GM19238 (cell line): Measurements from ENCODE around the gene LRRC51.

Source experiments
- DNase-seq: peaks from one replicate; pipeline ENCODE4 v3.0.0; 2011; ENCODE audit warnings: low spot score; ENCODE audit not compliant: insufficient read length

LRRC51 gene

GRCh38 chr11:72080326-72081183 lies at the start of gene LRRC51, which contains the start of gene NUMA1:
TSS of gene LRRC51 (plus strand) at chr11:72080850. CDS start at chr11:72089084, 8,234 bp downstream.
TSS of gene NUMA1 (minus strand) at chr11:72080542. CDS start at chr11:72035943, 44,599 bp downstream.
- peak; percentile 80 for DNase-seq

GRCh38 chr11:72036687-72037086 lies 44.0 kb upstream of the LRRC51 start:
- DNase-seq = no peak

- DNase-seq = no peak
Measured at GRCh38 chr11:72037554-72038311, 42.9 kb upstream of the LRRC51 start.

GRCh38 chr11:72038491-72038890 lies 42.2 kb upstream of the LRRC51 start:
- DNase-seq = no peak

GRCh38 chr11:72039031-72039855 lies 41.4 kb upstream of the LRRC51 start:
- DNase-seq = no peak

GRCh38 chr11:72039856-72040401 lies 40.7 kb upstream of the LRRC51 start:
- DNase-seq = no peak

- peak; percentile 39 for DNase-seq
Measured at GRCh38 chr11:72040491-72041363, 39.9 kb upstream of the LRRC51 start.

- no peak for DNase-seq
Measured at GRCh38 chr11:72041364-72042063, 39.1 kb upstream of the LRRC51 start.

- no peak for DNase-seq
Measured at GRCh38 chr11:72042064-72042745, 38.4 kb upstream of the LRRC51 start.

- no peak for DNase-seq
Measured at GRCh38 chr11:72045849-72046248, 34.8 kb upstream of the LRRC51 start.

- DNase-seq = no peak
Measured at GRCh38 chr11:72048766-72049460, 31.7 kb upstream of the LRRC51 start.

- DNase-seq = no peak
Measured at GRCh38 chr11:72058416-72059034, 22.1 kb upstream of the LRRC51 start.

GRCh38 chr11:72061739-72062396 lies 18.8 kb upstream of the LRRC51 start:
- no peak for DNase-seq

GRCh38 chr11:72066855-72067254 lies 13.8 kb upstream of the LRRC51 start:
- DNase-seq = no peak

GRCh38 chr11:72067266-72067665 lies 13.4 kb upstream of the LRRC51 start:
- no peak for DNase-seq

GRCh38 chr11:72067676-72068075 lies 13.0 kb upstream of the LRRC51 start:
- no peak for DNase-seq

- no peak for DNase-seq
Measured at GRCh38 chr11:72069200-72069599, 11.4 kb upstream of the LRRC51 start.
